ENCODE results near the gene KIAA0930.

- TF ChIP-seq CTCF (IDR thresholded peaks at IDR 0.05; ENCODE audit: insufficient read depth, low read length, poor library complexity, severe bottlenecking) (no peak), EZH2phosphoT487 (conservative IDR thresholded peaks at IDR 0.05; ENCODE audit: low read length) (no peak)
Measured at GRCh38 chr22:45200230-45200629, 40.5 kb downstream of the KIAA0930 start.
